ENCODE data around the gene PRSS21. TPM values are rescaled to one million over a fixed set of nuclear protein-coding genes. Genes with fewer than 3 reads are reported as not detected.

PRSS21 gene
- total and polyA plus RNA-seq, 2 experiments from 2014 or later: not detected

DNA sequence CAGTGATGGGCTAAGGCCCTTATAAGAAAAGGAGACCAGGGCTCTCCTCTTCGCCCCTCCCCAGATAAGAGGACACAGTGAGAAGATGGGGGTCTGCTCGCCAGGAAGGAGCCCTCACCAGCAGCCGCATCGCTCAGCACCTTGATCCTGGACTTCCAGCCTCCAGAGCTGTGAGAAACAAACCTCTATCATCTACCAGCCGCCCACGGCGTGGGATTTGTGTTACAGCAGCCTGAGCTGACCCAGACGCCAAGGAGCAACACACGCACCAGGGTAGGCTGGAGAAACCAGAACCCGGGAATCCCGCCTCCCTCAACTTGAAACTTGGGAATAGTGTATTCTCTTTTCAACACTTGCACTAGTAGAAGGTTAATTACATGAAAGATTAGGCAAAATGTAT lies 8.9 kb downstream of the PRSS21 start:
- no peaks in the 10 kb centered on the region for H3K79me2 ChIP-seq (ENCODE audit: insufficient read depth)
- TF ChIP-seq EZH2 (IDR thresholded peaks at IDR 0.05; ENCODE audit: insufficient read depth, poor library complexity, severe bottlenecking): no peak
- no peak for TF ChIP-seq EZH2phosphoT487 (IDR thresholded peaks at IDR 0.05; ENCODE audit: insufficient read depth, low read depth)
- no peak for DNase-seq

GRCh38 chr16:2826591-2827373 lies 9.7 kb downstream of the PRSS21 start:
- Histone ChIP-seq H3K9me3 (ENCODE audit: low read depth) (no peaks in the 10 kb centered on the region), H3K79me2 (ENCODE audit: insufficient read depth) (no peaks in the 10 kb centered on the region), H2AFZ (no peak overlapping the region), H3K9me2 (ENCODE audit: insufficient read depth) (no peaks in the 10 kb centered on the region), H3K9ac (no peak overlapping the region), H3K4me3 (no peak overlapping the region), H3K27ac (no peak overlapping the region), H3F3A (ENCODE audit: insufficient read depth) (no peaks in the 10 kb centered on the region; the same call in 1 of the 2 replicates), H3K27me3 (replicated peaks; ENCODE audit: insufficient read depth) (peaks cover 29% of the 10 kb centered on the region), H3K4me1 (ENCODE audit: insufficient read depth) (no peaks in the 10 kb centered on the region), H4K20me1 (ENCODE audit: insufficient read depth) (no peaks in the 10 kb centered on the region), H3K36me3 (ENCODE audit: low read depth) (no peaks in the 10 kb centered on the region), H3K4me2 (ENCODE audit: unreplicated experiment) (no peak overlapping the region)
- DNase-seq: no peak
- 55% methylated on average over 18 to 19 of the region's 19 CpGs for WGBS, 2 experiments (ENCODE audit: low coverage in 1 of 2, low lambda C conversion rate in 2 of 2, missing lambda C conversion rate in 2 of 2)
- no peak for TF ChIP-seq EZH2 (IDR thresholded peaks at IDR 0.05; ENCODE audit: insufficient read depth, poor library complexity, severe bottlenecking)
- TF ChIP-seq EZH2phosphoT487 (IDR thresholded peaks at IDR 0.05; ENCODE audit: insufficient read depth, low read depth): no peak
- in situ Hi-C loops (cut with MboI): no loop called here

More for the DNA sequence above, 8.9 kb downstream of the PRSS21 start:
- no peak overlapping the region for H2AFZ ChIP-seq
- H3K36me3 ChIP-seq (ENCODE audit: low read depth): no peaks in the 10 kb centered on the region
- H3K27ac ChIP-seq: no peak overlapping the region
- H3K9me2 ChIP-seq (ENCODE audit: insufficient read depth): no peaks in the 10 kb centered on the region
- no peaks in the 10 kb centered on the region for H3K4me1 ChIP-seq (ENCODE audit: insufficient read depth)
- no peak overlapping the region for H3K9ac ChIP-seq
- H3K4me2 ChIP-seq (ENCODE audit: unreplicated experiment): no peak overlapping the region
- H3F3A ChIP-seq (ENCODE audit: insufficient read depth): no peaks in the 10 kb centered on the region; the same call in 1 of the 2 replicates
- in situ Hi-C loops (cut with MboI): no loop called here
- 55 to 57% methylated on average over 11 of the region's 11 CpGs for WGBS, 2 experiments (ENCODE audit: low coverage in 1 of 2, low lambda C conversion rate in 2 of 2, missing lambda C conversion rate in 2 of 2)
- no peak overlapping the region for H3K4me3 ChIP-seq
- no peaks in the 10 kb centered on the region for H4K20me1 ChIP-seq (ENCODE audit: insufficient read depth)
- H3K27me3 ChIP-seq (replicated peaks; ENCODE audit: insufficient read depth): peaks cover 34% of the 10 kb centered on the region
- no peaks in the 10 kb centered on the region for H3K9me3 ChIP-seq (ENCODE audit: low read depth)

DNA sequence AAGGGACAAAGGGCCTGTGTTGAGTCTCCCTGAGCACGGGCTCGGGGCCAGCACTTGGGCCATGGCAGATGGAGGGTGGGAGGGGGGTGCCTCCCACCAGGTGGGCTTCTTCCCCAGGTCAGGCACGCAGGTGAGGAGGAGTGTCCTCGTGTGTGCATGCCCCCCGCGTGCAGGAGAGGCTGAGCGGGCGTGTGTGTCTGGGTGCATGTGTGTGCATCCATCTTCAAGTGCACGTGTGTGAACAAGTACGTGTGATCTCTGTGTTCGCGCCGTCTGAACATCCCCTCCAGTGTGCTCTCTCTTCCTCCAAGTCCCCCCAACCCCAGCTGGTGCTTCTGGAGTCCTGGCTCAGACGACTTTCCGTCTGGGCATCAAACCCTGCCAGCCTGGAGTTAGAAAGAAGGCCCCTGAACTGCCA lies 10.3 kb downstream of the PRSS21 start:
- H3F3A ChIP-seq (ENCODE audit: insufficient read depth): no peaks in the 10 kb centered on the region; the same call in 1 of the 2 replicates
- H3K4me3 ChIP-seq: no peak overlapping the region
- DNase-seq: no peak
- no peaks in the 10 kb centered on the region for H4K20me1 ChIP-seq (ENCODE audit: insufficient read depth)
- no peaks in the 10 kb centered on the region for H3K9me2 ChIP-seq (ENCODE audit: insufficient read depth)
- H3K9me3 ChIP-seq (ENCODE audit: low read depth): no peaks in the 10 kb centered on the region
- H3K27ac ChIP-seq: no peak overlapping the region
- H3K9ac ChIP-seq: no peak overlapping the region
- in situ Hi-C loops (cut with MboI): no loop called here
- 65 to 72% methylated on average over 15 of the region's 15 CpGs for WGBS, 2 experiments (ENCODE audit: low coverage in 1 of 2, low lambda C conversion rate in 2 of 2, missing lambda C conversion rate in 2 of 2)
- H3K36me3 ChIP-seq (ENCODE audit: low read depth): no peaks in the 10 kb centered on the region
- H3K4me2 ChIP-seq (ENCODE audit: unreplicated experiment): no peak overlapping the region
- H3K27me3 ChIP-seq (replicated peaks; ENCODE audit: insufficient read depth): peaks cover 23% of the 10 kb centered on the region
- H2AFZ ChIP-seq: no peak overlapping the region
- H3K4me1 ChIP-seq (ENCODE audit: insufficient read depth): no peaks in the 10 kb centered on the region
- TF ChIP-seq EZH2phosphoT487 (IDR thresholded peaks at IDR 0.05; ENCODE audit: insufficient read depth, low read depth) (no peak), EZH2 (IDR thresholded peaks at IDR 0.05; ENCODE audit: insufficient read depth, poor library complexity, severe bottlenecking) (no peak)
- H3K79me2 ChIP-seq (ENCODE audit: insufficient read depth): no peaks in the 10 kb centered on the region

GRCh38 chr16:2827831-2828520 lies 10.9 kb downstream of the PRSS21 start:
- no peaks in the 10 kb centered on the region for H3K36me3 ChIP-seq (ENCODE audit: low read depth)
- H3K9ac ChIP-seq: no peak overlapping the region
- H3F3A ChIP-seq (ENCODE audit: insufficient read depth): no peaks in the 10 kb centered on the region; the same call in 1 of the 2 replicates
- no peaks in the 10 kb centered on the region for H3K4me1 ChIP-seq (ENCODE audit: insufficient read depth)
- H4K20me1 ChIP-seq (ENCODE audit: insufficient read depth): no peaks in the 10 kb centered on the region
- H3K27me3 ChIP-seq (replicated peaks; ENCODE audit: insufficient read depth): peaks cover 17% of the 10 kb centered on the region
- H3K4me3 ChIP-seq: no peak overlapping the region
- no peak for DNase-seq
- 52 to 61% methylated on average over 14 of the region's 14 CpGs for WGBS, 2 experiments (ENCODE audit: low coverage in 1 of 2, low lambda C conversion rate in 2 of 2, missing lambda C conversion rate in 2 of 2)
- no peaks in the 10 kb centered on the region for H3K79me2 ChIP-seq (ENCODE audit: insufficient read depth)
- H3K9me2 ChIP-seq (ENCODE audit: insufficient read depth): no peaks in the 10 kb centered on the region
- no peak overlapping the region for H3K27ac ChIP-seq
- in situ Hi-C loops (cut with MboI): no loop called here
- TF ChIP-seq EZH2 (IDR thresholded peaks at IDR 0.05; ENCODE audit: insufficient read depth, poor library complexity, severe bottlenecking) (no peak), EZH2phosphoT487 (IDR thresholded peaks at IDR 0.05; ENCODE audit: insufficient read depth, low read depth) (no peak)
- H3K4me2 ChIP-seq (ENCODE audit: unreplicated experiment): no peak overlapping the region
- no peaks in the 10 kb centered on the region for H3K9me3 ChIP-seq (ENCODE audit: low read depth)
- H2AFZ ChIP-seq: no peak overlapping the region
